Uterus (tissue), 2 donors: ENCODE measurements around the gene AHCYL2.

ENCODE experiments used
- POLR2A ChIP-seq, 2 donors: fragments of 450-650 bp; IDR thresholded peaks; one replicate each; pipeline ENCODE4 v1.6.1; 2016; ENCODE audit warnings: antibody characterized with exemption in 2 of 2, mild to moderate bottlenecking in 1 of 2, moderate library complexity in 1 of 2
- TF ChIP-seq, protein P1 (sequence below), 4 experiments: fragments of 200-600 bp in 2 of 4; fragments of 450-650 bp in 2 of 4; sonication (generic) in 2 of 4; IDR thresholded peaks; one replicate each; pipeline ENCODE4 v1.5.1; 2016 to 2019; ENCODE audit warnings: antibody characterized with exemption in 4 of 4, mild to moderate bottlenecking in 2 of 4, moderate library complexity in 1 of 4

DNA sequence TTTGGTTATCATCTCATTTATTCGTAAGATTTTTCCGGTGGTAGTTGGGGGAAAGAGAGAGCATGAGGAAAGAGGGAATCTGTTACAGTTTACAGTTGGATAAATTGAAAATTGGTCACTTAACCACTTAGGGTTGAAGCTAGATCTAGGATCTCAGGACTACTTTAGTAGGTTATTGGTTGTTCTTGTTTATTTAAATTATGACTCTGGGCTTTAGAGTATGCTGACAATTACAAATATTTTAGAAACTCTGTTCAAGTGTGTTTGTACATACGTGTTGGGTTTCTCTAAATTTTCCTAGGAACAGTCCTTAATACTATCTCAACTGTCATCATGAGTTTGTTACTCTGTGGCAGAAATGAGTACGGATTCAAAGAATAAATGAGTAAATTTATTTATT, 160.8 kb downstream of the AHCYL2 start:
- TF ChIP-seq, protein P1, sequence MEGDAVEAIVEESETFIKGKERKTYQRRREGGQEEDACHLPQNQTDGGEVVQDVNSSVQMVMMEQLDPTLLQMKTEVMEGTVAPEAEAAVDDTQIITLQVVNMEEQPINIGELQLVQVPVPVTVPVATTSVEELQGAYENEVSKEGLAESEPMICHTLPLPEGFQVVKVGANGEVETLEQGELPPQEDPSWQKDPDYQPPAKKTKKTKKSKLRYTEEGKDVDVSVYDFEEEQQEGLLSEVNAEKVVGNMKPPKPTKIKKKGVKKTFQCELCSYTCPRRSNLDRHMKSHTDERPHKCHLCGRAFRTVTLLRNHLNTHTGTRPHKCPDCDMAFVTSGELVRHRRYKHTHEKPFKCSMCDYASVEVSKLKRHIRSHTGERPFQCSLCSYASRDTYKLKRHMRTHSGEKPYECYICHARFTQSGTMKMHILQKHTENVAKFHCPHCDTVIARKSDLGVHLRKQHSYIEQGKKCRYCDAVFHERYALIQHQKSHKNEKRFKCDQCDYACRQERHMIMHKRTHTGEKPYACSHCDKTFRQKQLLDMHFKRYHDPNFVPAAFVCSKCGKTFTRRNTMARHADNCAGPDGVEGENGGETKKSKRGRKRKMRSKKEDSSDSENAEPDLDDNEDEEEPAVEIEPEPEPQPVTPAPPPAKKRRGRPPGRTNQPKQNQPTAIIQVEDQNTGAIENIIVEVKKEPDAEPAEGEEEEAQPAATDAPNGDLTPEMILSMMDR (IDR thresholded peaks at IDR 0.05) = no peak
- TF ChIP-seq POLR2A (IDR thresholded peaks at IDR 0.05) = no peak
